Activated naive CD8-positive, alpha-beta T cell treated with anti-CD3 and anti-CD28 coated beads, Interleukin-2, amount 50 U/mL, for 24 hours (primary cell): ENCODE results near the gene IFI30.

Experiments
- ATAC-seq: fragments of 150-1000 bp; cut with Tn5 transposase; one replicate; pipeline ENCODE4 v1.10.0; 2021
- DNase-seq: peaks from one replicate; pipeline ENCODE4 v3.0.0; 2021
- H3K27ac Mint-ChIP-seq: one replicate; pipeline ENCODE4 v1.8.0; 2021; ENCODE audit warnings: mild to moderate bottlenecking, mixed read lengths
- H3K27me3 Mint-ChIP-seq: one replicate; pipeline ENCODE4 v1.8.0; 2021; ENCODE audit warnings: mixed read lengths
- H3K36me3 Mint-ChIP-seq: one replicate; pipeline ENCODE4 v1.8.0; 2021; ENCODE audit warnings: low read depth, mixed read lengths
- H3K4me1 Mint-ChIP-seq: one replicate; pipeline ENCODE4 v1.8.0; 2021; ENCODE audit warnings: mixed read lengths
- H3K4me3 Mint-ChIP-seq: one replicate; pipeline ENCODE4 v1.8.0; 2021; ENCODE audit warnings: mild to moderate bottlenecking, moderate library complexity, mixed read lengths
- H3K9me3 Mint-ChIP-seq: one replicate; pipeline ENCODE4 v1.8.0; 2021; ENCODE audit warnings: mixed read lengths

The IFI30 gene

DNA sequence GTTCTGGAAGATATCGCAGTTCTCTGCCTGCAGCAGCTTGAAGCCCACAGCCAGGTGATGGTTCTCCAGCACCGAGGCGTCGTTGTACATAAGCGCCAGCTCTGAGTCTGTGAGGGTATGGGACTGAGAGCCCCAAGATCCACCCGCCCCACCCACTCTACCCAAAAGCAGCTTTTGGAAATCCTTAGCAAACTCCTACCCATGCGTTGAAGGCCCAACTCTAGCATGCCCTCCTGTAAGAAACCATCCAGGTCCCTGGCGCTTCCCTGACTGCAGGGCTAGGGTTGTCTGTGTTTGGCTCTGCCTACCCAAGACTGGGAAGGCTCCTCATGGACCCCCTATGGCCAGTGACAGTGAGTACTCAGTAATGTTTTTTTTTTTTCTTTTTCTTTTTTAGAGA, 43.2 kb downstream of the IFI30 start:
- Mint-ChIP-seq H3K4me3 (no peak overlapping the region), H3K27me3 (peaks cover 17% of the 10 kb centered on the region), H3K9me3 (no peaks in the 10 kb centered on the region), H3K27ac (no peak overlapping the region), H3K36me3 (no peaks in the 10 kb centered on the region), H3K4me1 (peaks cover 12% of the 10 kb centered on the region)
- DNase-seq (no peak), ATAC-seq (no peak)

DNA sequence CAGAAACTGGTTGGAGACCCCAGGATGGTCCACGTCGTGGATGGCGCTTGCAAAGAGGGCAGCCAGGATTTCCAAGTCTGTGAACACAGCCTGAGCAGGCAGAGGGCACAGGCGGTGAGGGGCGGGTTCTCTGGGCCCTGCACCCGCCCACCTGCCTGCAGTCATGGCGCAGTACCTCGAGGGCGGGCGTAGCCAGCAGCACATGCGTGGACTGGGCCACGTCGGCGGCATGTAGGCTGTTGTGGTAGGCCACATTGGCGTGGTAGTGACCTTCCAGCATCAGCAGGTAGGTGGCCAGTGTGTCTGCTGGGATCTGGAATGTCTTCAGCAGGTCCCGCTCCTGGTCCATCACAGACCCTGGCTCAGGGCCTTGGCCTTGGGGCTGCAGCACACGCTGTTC, 44.5 kb downstream of the IFI30 start:
- H3K27me3 Mint-ChIP-seq: peaks cover 23% of the 10 kb centered on the region
- H3K27ac Mint-ChIP-seq: no peak overlapping the region
- peaks cover 12% of the 10 kb centered on the region for H3K4me1 Mint-ChIP-seq
- H3K4me3 Mint-ChIP-seq: no peak overlapping the region
- DNase-seq (no peak), ATAC-seq (no peak)
- H3K9me3 Mint-ChIP-seq: no peaks in the 10 kb centered on the region
- no peaks in the 10 kb centered on the region for H3K36me3 Mint-ChIP-seq

DNA sequence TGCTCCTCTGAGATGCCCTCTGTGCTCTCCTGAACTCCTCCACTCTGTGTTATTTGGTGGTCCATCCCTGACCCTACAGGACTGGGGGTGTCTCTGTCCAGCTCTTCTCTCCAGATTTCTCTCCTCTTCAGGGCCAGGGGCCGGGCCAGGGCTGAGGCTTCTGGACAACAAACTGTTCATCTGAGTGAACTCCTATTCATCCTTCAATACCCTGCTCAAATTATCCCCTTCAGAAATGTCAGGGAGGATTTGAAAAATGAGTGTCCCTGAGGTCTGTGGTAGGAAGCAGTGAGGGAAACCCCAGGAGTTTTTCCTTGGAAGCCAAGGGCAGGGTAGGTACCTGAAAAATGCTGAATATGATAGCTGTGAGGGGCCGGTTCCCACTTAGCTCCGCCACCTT, 45.0 kb downstream of the IFI30 start:
- peaks cover 25% of the 10 kb centered on the region for H3K27me3 Mint-ChIP-seq
- DNase-seq: no peak
- H3K4me1 Mint-ChIP-seq: peaks cover 12% of the 10 kb centered on the region
- H3K36me3 Mint-ChIP-seq: no peaks in the 10 kb centered on the region
- H3K27ac Mint-ChIP-seq: no peak overlapping the region
- no peak for ATAC-seq
- H3K9me3 Mint-ChIP-seq: no peaks in the 10 kb centered on the region
- H3K4me3 Mint-ChIP-seq: no peak overlapping the region

DNA sequence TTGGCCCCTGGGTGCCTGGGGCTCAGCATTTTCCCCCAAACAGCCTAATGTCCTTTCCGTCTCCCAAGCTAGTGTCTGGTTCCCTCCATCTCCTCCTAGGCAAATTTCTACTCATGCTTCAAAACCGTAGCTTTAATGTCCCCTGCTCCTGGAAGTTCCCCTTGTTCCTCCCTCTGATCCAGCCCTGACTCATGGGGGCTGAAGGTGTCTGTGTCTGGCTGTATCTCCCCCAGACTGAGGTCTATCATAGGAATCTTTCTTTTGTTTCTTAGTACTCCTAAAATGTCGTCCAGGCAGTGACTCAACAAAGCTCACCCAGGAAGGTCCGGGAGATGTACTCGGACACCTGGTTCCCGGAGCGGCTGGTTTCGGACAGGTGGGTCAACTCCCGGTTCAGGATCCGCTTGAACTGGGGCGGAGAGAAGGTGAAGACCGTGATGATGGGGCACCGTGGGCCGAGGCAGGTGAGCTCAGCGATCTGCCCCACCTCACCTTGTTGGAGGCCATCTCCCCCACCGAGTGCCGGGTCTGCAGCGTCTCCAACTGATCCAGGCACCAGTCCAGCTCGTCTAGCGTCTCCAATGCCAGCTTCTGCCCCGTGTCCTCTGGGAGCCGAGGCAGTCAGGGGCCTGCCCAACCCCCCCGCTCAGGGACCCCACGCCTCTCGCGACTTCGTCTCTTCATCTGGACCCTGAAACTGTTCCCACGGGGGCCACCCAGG, 46.5 kb downstream of the IFI30 start:
- H3K9me3 Mint-ChIP-seq: no peaks in the 10 kb centered on the region
- H3K36me3 Mint-ChIP-seq: no peaks in the 10 kb centered on the region
- H3K4me3 Mint-ChIP-seq: no peak overlapping the region
- no peak for ATAC-seq
- DNase-seq: no peak
- H3K27ac Mint-ChIP-seq: no peak overlapping the region
- H3K27me3 Mint-ChIP-seq: peaks cover 37% of the 10 kb centered on the region
- peaks cover 20% of the 10 kb centered on the region for H3K4me1 Mint-ChIP-seq

DNA sequence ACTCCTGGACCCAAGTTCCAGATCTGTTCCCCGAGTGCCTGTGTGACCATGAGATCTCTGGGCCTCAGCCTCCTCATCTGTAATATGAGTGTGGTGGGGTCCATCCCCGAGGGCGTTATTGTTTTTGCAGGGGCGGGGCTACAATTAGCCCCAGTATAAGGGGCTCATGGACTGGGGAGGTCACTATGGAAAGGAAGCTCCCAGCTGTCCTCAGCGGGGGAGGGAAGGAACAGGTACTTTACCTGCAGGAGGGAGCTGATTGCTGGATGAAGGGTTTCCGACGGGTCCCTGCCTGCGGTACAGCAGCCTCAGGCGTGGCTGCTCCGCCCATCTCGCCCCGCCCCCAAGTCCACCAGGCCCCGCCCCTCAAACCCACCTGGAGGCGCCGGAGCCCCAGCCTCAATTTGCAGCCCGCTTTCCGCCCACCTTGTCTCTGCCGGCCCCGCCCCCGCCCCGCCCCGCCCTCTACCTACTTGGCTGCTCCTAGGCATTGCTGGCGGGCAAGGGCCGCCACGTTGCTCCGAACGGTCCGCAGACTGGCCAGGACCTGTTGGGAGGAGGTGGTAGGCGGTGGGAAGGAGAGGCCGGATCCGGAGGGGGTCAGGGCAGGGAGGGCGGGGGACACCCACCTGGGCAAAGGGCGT, 47.1 kb downstream of the IFI30 start:
- Mint-ChIP-seq H3K4me1 (peaks cover 25% of the 10 kb centered on the region), H3K9me3 (no peaks in the 10 kb centered on the region), H3K4me3 (no peak overlapping the region), H3K27me3 (peaks cover 44% of the 10 kb centered on the region), H3K36me3 (no peaks in the 10 kb centered on the region), H3K27ac (no peak overlapping the region)
- no peak for DNase-seq
- ATAC-seq: no peak

DNA sequence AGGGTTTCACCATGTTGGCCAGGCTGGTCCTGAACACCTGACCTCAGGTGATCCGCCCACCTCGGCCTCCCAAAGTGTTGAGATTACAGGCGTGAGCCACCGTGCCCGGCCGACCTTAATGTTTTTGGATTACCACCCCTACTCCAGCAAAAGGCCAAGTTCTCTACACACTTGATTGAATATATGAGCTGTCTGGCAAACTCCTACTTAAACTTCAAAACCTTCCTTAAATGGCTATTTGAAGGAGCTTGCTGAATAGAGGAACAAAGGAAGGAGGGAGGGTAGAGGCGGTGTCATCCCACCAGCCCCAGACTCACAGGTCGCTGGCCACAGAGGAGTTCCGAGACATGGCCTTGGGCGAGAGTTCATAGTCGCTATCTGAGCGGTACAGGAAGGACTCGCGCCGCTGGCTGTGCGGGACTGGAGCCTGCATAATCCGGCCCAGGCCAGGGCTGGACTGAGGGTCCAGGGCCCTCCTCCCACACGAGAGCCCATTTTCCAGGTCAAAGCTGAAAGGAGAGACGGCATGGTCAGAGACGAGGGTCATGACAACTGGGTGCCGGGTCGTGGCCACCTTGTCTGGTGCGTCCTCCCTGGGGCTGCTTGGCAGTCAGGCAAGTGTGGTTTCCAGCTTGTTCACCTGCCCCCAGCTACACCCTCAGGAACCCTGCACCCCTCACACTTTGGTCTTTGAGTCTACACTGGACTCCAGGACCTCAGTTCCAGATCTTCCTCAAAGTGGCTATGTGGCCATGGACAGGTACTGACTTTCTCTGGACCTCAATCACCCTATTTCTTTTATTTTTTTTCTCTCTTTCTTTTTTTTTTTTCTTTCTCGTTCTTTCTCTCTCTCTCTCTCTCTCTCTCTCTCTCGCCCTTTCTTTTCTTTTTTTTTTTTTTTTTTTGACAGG, 48.5 kb downstream of the IFI30 start:
- Mint-ChIP-seq H3K4me1 (peaks cover 29% of the 10 kb centered on the region), H3K4me3 (no peak overlapping the region), H3K27ac (no peak overlapping the region), H3K27me3 (peaks cover 53% of the 10 kb centered on the region), H3K36me3 (no peaks in the 10 kb centered on the region), H3K9me3 (no peaks in the 10 kb centered on the region)
- no peak for DNase-seq
- ATAC-seq: no peak

DNA sequence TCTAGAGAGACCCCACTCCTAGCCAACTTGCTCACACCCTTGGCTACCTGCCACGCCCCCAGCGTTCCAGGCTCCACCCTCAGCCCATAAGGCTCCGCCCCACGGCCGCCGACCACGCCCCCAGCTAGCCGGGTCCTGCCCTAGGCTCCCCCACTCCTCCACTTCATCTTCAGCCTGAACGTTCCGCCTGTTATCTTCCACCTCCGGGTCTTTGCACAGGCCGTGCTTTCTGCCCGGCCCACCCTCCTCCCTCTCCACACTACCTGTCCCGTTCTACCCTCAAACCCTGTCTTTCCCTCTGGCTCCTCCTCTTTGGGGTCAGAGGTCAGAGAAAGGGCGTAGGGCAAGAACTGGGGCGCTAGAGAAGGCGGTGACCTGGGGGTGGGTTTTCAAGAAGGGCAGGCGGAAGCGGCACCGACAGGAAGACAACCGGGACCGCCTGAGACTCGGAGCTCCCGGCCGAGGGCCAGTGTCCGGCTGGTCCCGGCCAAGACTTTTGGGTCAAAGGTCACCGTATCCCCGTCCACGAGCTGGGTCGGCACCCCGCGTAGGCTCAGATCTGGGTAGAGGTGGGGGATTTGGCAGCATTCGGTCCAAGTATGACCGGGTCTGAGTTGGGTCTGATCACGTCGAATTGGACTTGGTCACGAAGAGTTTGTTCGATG, 50.4 kb downstream of the IFI30 start:
- H3K27me3 Mint-ChIP-seq: peaks cover 64% of the 10 kb centered on the region
- no peak for DNase-seq
- H3K27ac Mint-ChIP-seq: peak overlapping the region; percentile 74
- no peaks in the 10 kb centered on the region for H3K36me3 Mint-ChIP-seq
- no peak for ATAC-seq
- H3K4me1 Mint-ChIP-seq: peaks cover 31% of the 10 kb centered on the region
- H3K4me3 Mint-ChIP-seq: peak overlapping the region; percentile 71
- H3K9me3 Mint-ChIP-seq: no peaks in the 10 kb centered on the region

DNA sequence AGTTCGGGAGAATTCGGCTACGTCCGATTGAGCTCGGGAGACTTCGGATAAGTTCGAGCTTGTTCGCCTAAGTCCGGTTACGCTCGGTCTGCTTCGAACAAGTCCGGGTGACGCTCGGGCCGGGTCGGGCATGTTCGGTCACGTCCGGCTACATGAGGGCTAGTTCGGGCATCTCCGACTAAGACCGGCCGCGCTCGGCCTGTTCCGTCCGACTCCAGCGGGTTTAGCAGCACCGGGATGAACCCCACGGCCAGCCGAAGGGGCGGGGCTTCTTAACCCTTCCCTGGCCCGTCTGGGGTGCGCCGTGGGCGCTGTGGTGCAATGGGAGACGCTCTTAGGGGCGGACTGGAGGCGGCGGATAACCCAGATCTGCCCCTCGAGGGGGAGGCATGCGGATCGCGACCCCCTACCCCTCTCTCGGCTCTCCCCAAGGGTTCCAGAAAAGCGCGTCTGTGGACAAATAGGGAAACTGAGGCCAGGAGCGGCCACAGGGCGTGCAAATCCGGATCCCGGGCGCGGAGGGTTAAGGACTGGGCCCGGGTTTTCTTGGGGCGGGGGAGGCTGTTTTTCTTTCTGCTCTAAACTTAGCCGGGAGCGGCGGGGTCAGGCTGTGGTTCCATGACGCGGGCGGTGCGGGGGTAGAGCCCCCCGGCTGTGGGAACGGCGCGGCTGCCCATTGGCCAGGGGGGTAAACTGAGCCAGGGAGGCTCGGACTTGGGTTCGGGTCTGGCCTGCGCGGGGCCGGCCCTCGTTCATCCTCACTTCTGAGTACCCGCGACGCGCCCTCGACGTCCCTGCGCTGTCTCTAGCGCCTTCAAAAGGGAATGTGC, 51.1 kb downstream of the IFI30 start:
- DNase-seq (peak; percentile 88), ATAC-seq (peak; percentile 97)

DNA sequence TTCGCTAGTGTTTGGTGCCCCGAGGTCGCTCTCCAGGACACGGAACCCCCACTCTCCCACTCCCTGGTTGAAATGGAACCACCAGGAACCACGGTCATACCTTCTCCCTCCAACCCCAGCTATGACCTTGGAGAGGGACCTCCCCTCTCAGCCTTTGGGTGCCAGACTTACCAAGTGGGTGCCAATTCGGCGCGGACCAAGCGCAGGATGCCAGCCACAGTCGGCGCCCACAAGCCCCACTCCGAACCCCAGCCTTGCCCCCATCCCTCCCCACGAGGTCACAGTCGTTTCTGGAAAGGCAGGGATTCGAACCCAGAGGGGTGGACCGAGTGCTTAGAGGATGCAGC, 51.7 kb downstream of the IFI30 start:
- DNase-seq (no peak), ATAC-seq (no peak)
- H3K36me3 Mint-ChIP-seq: no peaks in the 10 kb centered on the region
- peak overlapping the region; percentile 71 for H3K4me3 Mint-ChIP-seq
- no peaks in the 10 kb centered on the region for H3K9me3 Mint-ChIP-seq
- H3K27ac Mint-ChIP-seq: no peak overlapping the region
- peaks cover 26% of the 10 kb centered on the region for H3K4me1 Mint-ChIP-seq
- peaks cover 67% of the 10 kb centered on the region for H3K27me3 Mint-ChIP-seq

More for the DNA sequence above, 51.1 kb downstream of the IFI30 start:
- Mint-ChIP-seq H3K4me3 (peak overlapping the region; percentile 71), H3K36me3 (no peaks in the 10 kb centered on the region), H3K4me1 (peaks cover 30% of the 10 kb centered on the region), H3K27ac (peak overlapping the region; percentile 74), H3K27me3 (peaks cover 68% of the 10 kb centered on the region), H3K9me3 (no peaks in the 10 kb centered on the region)

DNA sequence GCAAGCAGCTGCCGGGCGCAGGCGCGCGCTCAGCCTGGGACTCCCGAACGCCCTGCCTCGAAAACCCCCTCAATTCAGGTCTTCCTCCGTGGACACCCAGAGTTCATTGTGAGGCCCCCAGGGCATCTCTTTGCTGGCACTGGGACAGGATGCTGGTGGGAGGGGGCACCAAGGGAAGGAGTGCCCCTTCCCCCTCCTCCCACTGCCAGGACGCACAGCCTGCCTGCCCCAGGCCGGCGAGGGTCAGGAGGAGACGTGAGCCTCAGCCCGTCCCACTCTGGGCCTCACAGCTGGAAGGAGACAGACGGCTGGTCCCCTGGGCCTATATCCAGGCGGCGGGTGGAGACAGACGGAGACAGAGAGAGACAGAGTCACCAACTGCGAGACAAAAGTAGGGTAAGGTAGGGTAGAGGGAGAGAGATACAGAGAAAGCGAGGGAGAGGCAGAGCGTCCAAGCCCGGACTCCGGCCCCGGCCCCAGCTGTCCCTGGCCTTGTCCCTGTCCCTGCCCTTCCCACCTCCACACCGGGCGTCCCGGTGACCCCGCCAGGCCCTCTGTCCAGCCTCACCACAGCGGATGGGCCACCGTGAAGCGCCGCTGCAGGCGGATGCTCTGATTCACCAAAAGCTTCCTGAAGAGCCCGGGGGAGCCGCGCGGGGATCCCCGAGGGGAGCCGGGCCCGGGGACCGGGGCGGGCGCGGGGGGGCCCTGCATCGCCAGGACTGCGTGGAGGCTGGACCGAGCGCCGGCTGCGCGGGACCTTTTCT, 52.3 kb downstream of the IFI30 start, which contains the start of gene PDE4C:
Gene PDE4C (minus strand): TSS at position 737 of the 767 bp plus-strand sequence. CDS start 23 bp downstream, at position 714.
- H3K27ac Mint-ChIP-seq: no peak within 1 kb of the TSS
- peaks cover 68% of the 10 kb centered on the region for H3K27me3 Mint-ChIP-seq
- ATAC-seq (no peak), DNase-seq (no peak)
- peak within 1 kb of the TSS; percentile 71 for H3K4me3 Mint-ChIP-seq
- no peaks in the 10 kb centered on the region for H3K9me3 Mint-ChIP-seq
- no peaks in the 10 kb centered on the region for H3K36me3 Mint-ChIP-seq
- peaks cover 31% of the 10 kb centered on the region for H3K4me1 Mint-ChIP-seq

DNA sequence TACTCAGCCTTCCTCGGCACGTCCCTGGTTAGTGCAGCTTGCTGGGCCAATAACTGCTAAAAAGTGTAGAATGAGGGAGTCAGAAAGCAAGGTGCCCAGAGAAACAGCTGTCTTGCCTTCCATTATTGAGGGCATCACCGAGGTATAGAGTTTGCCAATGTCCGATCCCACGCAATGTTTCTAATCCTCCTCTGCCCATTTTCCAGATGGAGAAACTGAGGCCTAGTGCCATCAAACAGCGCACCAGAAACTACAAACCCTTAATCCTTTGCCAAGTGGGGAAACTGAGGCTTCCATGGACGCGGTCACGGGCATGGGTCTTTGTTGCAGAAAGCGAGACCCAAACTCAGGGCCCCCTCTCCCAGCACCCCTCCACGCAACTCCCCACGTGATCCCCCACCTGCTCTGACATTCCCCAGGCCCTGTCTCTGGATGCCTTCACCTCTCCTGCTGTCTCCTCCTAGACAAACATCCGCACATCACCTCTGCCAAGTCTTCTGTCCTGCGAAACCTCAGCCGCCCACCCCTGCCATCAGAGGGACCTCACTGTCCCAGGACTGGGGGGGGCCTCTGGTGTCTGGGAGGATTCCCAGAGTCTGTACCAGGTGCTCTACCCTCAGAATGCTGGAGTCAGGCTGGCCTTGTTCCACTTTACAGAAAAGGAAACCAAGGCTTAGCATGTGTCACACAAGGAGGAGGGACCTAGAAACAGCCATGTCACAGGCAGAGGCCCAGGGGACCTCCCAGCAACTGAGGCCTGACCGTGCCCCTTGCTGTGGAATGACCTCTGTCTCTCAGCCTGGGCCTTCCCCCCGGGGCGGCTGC, 53.6 kb downstream of the IFI30 start:
- Mint-ChIP-seq H3K27ac (no peak overlapping the region), H3K27me3 (peaks cover 72% of the 10 kb centered on the region), H3K4me1 (peaks cover 36% of the 10 kb centered on the region), H3K9me3 (no peaks in the 10 kb centered on the region), H3K36me3 (no peaks in the 10 kb centered on the region), H3K4me3 (no peak overlapping the region)
- no peak for ATAC-seq
- DNase-seq: no peak
